Neutrophil (primary cell): ENCODE data around the gene ZFHX2.

Experiments used
- H3K27ac ChIP-seq: fragments of 200-600 bp; sonication (generic); 2 replicates; pipeline ENCODE4 v1.5.1; 2016; ENCODE audit warnings: mild to moderate bottlenecking, moderate library complexity
- H3K27me3 ChIP-seq: fragments of 200-600 bp; sonication (generic); 2 replicates; pipeline ENCODE4 v1.6.0; 2016; ENCODE audit warnings: mild to moderate bottlenecking
- H3K36me3 ChIP-seq: fragments of 200-600 bp; sonication (generic); 2 replicates; pipeline ENCODE4 v1.5.1; 2017
- H3K4me1 ChIP-seq, 2 experiments: fragments of 200-600 bp in 1 of 2; sonication (generic) in 1 of 2; 1 replicate in 1 of 2; 2 replicates in 1 of 2; pipeline versions ENCODE4 v1.5.1 to v1.6.1; 2013 to 2016; ENCODE audit warnings: low read depth in 1 of 2, low read length in 1 of 2, mild to moderate bottlenecking in 1 of 2, moderate library complexity in 1 of 2; ENCODE audit not compliant: control insufficient read depth in 1 of 2, insufficient read depth in 1 of 2
- H3K4me3 ChIP-seq, 2 experiments: fragments of 200-600 bp in 1 of 2; sonication (generic) in 1 of 2; 1 replicate in 1 of 2; 2 replicates in 1 of 2; pipeline ENCODE4 v1.5.1; 2013 to 2016; ENCODE audit warnings: low read depth in 1 of 2, low read length in 1 of 2, mild to moderate bottlenecking in 1 of 2, moderate library complexity in 1 of 2
- H3K9me3 ChIP-seq: fragments of 200-600 bp; sonication (generic); 2 replicates; pipeline ENCODE4 v1.5.1; 2016
- TF ChIP-seq, protein P1 (sequence below): fragments of 200-600 bp; sonication (generic); IDR thresholded peaks from 2 replicates; pipeline ENCODE4 v1.5.1; 2016; ENCODE audit warnings: antibody characterized with exemption

The ZFHX2 gene

DNA sequence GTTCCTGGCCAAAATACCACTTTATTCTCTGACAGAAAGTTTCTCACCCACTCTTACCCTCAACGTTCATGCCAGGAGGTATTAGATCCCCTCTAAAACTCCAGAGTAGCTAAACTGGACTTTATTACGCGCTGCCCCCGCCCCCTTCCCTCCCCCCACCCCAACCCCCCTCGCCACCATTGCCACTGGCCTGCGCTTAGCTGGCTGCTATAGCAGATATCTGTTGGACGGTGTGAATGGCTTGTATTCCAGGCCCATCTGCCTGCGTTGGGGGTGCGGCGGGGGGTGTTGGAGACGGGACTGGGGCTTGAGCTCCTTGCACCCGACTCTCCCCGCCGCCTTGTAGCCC is 3.9 kb upstream of the ZFHX2 start:
- peak overlapping the region; percentile 90 to 96 for H3K4me3 ChIP-seq
- peaks cover 27% of the 10 kb centered on the region for H3K36me3 ChIP-seq
- peaks cover 14 to 24% of the 10 kb centered on the region in 2 experiments for H3K4me1 ChIP-seq
- TF ChIP-seq, protein P1, sequence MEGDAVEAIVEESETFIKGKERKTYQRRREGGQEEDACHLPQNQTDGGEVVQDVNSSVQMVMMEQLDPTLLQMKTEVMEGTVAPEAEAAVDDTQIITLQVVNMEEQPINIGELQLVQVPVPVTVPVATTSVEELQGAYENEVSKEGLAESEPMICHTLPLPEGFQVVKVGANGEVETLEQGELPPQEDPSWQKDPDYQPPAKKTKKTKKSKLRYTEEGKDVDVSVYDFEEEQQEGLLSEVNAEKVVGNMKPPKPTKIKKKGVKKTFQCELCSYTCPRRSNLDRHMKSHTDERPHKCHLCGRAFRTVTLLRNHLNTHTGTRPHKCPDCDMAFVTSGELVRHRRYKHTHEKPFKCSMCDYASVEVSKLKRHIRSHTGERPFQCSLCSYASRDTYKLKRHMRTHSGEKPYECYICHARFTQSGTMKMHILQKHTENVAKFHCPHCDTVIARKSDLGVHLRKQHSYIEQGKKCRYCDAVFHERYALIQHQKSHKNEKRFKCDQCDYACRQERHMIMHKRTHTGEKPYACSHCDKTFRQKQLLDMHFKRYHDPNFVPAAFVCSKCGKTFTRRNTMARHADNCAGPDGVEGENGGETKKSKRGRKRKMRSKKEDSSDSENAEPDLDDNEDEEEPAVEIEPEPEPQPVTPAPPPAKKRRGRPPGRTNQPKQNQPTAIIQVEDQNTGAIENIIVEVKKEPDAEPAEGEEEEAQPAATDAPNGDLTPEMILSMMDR: no peak
- peak overlapping the region; percentile 79 for H3K27ac ChIP-seq
- H3K27me3 ChIP-seq: no peaks in the 10 kb centered on the region
- no peaks in the 10 kb centered on the region for H3K9me3 ChIP-seq

DNA sequence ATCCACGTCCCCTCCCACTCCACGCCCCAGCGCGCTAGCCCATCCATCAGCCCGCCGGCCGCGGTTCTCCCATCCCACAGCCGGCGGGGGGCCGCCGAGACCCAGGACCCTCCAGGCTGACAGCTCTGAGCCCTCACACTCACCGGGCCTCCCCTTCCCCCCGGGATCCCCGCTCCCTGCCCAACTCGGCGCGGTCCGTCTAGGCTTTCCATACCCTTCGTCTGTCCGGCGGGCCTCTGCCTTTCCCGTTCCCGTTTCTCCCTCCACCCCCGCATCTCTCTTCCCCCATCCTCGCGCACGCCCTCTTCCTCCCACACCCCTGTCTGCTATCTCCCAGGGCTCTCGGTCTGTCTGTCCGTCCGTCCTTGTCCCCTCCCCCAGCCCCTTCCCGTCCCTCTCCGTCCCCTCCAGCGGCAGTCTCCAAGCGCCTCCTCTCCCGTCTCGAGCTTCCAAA is 726 bp downstream of the ZFHX2 start:
- Histone ChIP-seq H3K4me3 (peak overlapping the region; percentile 88 to 96), H3K36me3 (no peaks in the 10 kb centered on the region), H3K27me3 (no peaks in the 10 kb centered on the region), H3K27ac (peak overlapping the region; percentile 66), H3K9me3 (no peaks in the 10 kb centered on the region), H3K4me1 (peaks cover 28% of the 10 kb centered on the region in 2 experiments)
- TF ChIP-seq, protein P1: no peak

DNA sequence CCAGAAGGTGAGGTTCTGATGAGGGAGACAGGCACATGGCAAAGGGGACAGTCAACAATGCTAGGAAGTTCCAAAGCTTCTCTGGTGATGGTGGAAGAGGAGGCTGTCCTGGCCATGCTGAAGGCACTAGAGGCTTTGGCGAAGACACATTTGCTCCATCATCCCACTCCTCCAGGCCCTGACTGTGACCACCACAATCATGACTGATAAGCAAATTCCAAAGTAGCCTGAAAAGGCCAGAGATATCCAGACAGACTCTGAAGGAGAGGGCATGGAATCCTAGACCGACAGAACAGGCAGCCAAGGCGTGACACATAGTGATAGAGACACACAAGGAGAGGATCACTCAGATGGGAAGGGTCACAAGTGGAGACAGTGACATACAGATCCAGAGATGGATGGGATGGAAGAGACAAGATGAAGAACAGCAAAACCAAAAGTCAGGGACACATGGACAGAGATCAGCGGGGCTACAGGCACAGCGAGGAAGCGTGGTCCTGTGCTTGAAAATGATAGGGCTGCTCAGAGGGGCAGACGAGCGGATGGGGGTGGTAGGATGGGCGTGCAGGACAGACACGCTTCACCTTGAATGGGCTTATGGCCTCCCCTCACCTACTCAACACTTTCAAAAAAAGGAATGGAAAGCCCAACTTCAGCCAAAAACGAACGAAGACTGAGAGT is 1.3 kb downstream of the ZFHX2 start:
- Histone ChIP-seq H3K4me1 (peaks cover 23 to 34% of the 10 kb centered on the region in 2 experiments), H3K27me3 (no peaks in the 10 kb centered on the region), H3K4me3 (peak overlapping the region; percentile 88 to 96), H3K9me3 (no peaks in the 10 kb centered on the region), H3K36me3 (no peaks in the 10 kb centered on the region), H3K27ac (no peak overlapping the region)
- TF ChIP-seq, protein P1: no peak

DNA sequence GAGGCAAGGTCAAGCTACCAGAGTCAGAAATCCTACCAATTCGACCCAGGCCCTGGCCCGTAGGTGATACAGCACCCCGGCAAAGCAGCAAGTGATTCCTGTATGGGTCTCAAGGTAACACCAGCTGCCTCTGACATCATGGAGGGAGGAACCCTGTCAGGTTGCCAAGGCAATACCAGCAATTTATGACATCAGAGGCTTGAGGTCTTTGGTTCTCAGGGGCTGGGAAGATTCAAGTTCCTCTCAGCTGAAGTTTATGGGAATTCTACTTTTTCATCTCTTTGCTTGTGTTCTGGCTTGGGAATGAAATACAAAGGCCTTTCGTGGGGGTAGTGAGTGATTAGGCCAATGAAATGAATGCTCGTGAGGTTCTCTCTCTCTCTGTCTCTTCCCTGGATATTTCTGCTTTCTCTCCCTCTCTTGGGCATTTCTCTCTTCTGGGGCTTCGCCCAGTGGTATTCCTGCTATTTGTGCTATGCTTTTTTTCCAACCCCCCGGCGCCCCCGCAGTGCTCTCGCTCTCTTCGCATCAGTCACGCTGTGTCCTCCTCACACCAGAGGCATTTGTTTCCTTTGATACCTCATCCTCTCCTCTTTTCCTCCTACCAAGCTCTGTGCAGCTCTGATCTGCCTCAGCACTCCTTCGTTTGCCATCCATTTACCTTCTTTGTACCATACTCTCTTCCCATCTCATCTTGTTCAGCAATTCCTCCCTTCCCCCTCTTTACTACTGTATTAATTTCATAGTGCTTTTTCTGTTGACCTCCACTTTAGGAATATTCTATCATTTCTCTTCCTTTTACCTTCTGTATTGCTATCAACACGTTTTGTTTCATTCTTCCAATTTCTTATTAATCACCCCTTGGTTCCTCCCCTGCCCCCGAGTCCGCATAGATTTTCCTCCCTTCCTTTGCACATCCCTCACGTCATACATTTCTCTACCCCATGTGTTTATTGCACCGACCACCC is 2.9 kb downstream of the ZFHX2 start:
- Histone ChIP-seq H3K9me3 (no peaks in the 10 kb centered on the region), H3K27me3 (no peaks in the 10 kb centered on the region), H3K36me3 (no peaks in the 10 kb centered on the region), H3K27ac (peak overlapping the region; percentile 21), H3K4me1 (peaks cover 39 to 50% of the 10 kb centered on the region in 2 experiments), H3K4me3 (no peak overlapping the region)
- TF ChIP-seq, protein P1: no peak

DNA sequence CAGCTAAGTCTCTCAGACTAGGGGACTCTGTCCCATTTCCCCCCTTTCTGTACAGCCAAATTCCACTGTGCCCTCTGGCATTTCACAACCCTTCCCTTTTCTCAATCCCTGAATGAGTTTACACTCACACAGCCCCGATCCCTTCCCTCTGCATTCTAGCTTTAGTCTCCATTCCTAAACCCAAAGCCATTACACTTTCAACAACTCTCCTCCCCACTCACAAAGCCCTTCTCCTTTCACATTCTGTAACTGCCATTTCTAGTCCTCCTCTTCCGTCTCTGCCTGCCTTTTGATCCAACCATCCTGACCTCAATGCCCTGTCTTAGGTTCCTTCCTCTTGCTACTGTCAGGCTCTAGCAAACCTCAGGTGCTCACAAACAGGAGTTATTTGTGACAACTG is 3.6 kb downstream of the ZFHX2 start:
- Histone ChIP-seq H3K9me3 (no peaks in the 10 kb centered on the region), H3K4me3 (no peak overlapping the region), H3K36me3 (no peaks in the 10 kb centered on the region), H3K4me1 (peaks cover 43 to 57% of the 10 kb centered on the region in 2 experiments), H3K27me3 (no peaks in the 10 kb centered on the region), H3K27ac (peak overlapping the region; percentile 21)
- TF ChIP-seq, protein P1: no peak
